ENCODE results near the gene LRRFIP2.

Gene LRRFIP2

DNA sequence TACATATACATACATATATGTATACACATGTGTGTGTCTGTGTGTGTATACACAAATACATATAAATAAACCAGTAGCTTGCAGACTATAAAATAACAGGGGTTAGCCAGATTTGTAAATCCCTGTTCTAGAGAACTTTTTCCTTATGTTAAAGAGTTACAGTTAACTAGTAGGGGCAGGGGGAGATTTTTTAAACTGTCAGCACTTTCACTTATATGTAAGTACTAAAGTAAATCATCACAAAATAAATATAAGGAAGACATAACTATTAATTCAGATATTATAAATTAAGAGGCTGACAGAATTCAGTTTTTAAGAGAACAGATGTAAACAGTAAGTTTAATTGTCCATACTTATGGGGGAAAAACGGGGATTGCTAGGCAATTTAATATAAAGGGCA lies 74.0 kb downstream of the LRRFIP2 start:
- H3K4me3 ChIP-seq (ENCODE audit: low read length): no peak overlapping the region
- no peak for TF ChIP-seq ZNF274 (IDR thresholded peaks at IDR 0.05; ENCODE audit: low read depth, low read length)

DNA sequence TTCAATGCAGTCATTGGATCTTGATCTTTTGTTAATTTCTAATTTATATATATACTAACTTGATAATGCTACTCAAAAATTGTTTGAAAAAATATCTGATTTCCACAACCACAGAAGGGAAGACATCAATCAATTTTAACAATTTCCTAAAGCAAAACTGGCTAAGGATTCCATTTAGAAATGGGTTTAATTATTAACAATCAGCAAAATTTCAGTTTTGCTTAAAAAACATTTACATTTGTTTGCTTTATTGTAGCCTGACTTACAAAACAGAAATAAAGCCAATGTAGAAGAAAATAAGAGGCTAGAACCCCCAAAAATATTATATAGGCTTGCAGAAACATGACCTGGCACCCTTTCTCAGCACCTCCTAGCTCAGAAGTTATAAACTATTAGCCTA lies 74.9 kb downstream of the LRRFIP2 start:
- no peak overlapping the region for H3K4me3 ChIP-seq (ENCODE audit: low read length)
- no peak for TF ChIP-seq ZNF274 (IDR thresholded peaks at IDR 0.05; ENCODE audit: low read depth, low read length)

GRCh38 chr3:37098884-37099283 lies 75.5 kb downstream of the LRRFIP2 start:
- no peak overlapping the region for H3K4me3 ChIP-seq (ENCODE audit: low read length)
- no peak for TF ChIP-seq ZNF274 (IDR thresholded peaks at IDR 0.05; ENCODE audit: low read depth, low read length)

GRCh38 chr3:37097776-37098175 lies 76.6 kb downstream of the LRRFIP2 start:
- TF ChIP-seq ZNF274 (IDR thresholded peaks at IDR 0.05; ENCODE audit: low read depth, low read length): no peak
- H3K4me3 ChIP-seq (ENCODE audit: low read length): no peak overlapping the region

- H3K4me3 ChIP-seq (ENCODE audit: low read length): no peak overlapping the region
- no peak for TF ChIP-seq ZNF274 (IDR thresholded peaks at IDR 0.05; ENCODE audit: low read depth, low read length)
Observed at GRCh38 chr3:37096975-37097374, 77.4 kb downstream of the LRRFIP2 start.

GRCh38 chr3:37096288-37096687 lies 78.1 kb downstream of the LRRFIP2 start:
- TF ChIP-seq ZNF274 (IDR thresholded peaks at IDR 0.05; ENCODE audit: low read depth, low read length): no peak

DNA sequence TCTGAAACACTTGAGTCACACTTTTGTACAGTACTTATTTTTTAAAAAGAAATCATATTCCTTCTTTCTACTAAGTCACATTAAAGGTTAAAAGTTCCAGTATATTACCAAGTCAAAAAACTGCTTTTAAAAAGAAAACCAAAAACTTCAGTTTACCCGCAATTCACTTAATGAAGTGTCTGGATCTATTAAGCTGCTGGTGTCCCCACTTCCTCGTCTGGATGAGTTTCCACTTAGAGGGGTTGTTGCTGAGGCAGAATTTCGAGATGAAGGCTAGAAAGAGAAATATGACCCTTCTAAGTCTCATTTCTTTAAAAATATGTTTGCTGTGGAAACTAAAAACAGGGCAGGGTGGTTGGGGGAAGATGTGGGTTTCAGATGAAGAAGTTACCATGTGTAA lies 79.7 kb downstream of the LRRFIP2 start:
- TF ChIP-seq ZNF274 (IDR thresholded peaks at IDR 0.05; ENCODE audit: low read depth, low read length): no peak
- H3K4me3 ChIP-seq (ENCODE audit: low read length): no peak overlapping the region

More at GRCh38 chr3:37096288-37096687, 78.1 kb downstream of the LRRFIP2 start:
- no peak overlapping the region for H3K4me3 ChIP-seq (ENCODE audit: low read length)

DNA sequence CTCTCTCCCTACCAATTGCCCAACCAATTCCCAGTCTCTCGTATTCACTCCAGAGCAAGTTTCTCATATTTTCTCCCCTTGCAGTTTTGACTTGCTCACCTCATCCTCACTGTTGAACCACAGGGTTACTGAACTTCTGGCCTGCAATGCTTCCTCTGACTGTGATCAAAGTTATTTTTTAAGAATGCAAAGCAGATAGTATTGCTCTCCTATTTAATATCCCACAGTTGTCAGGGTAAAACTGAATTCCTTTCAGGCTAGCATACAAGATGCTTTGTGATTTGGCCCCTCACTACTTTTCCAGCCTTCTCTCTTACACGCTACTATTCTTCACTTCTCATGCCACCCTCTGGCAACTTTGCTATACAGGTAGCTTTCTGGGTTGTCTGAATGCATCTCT lies 80.9 kb downstream of the LRRFIP2 start:
- no peak for TF ChIP-seq ZNF274 (IDR thresholded peaks at IDR 0.05; ENCODE audit: low read depth, low read length)
- H3K4me3 ChIP-seq (ENCODE audit: low read length): no peak overlapping the region

- no peak for TF ChIP-seq ZNF274 (IDR thresholded peaks at IDR 0.05; ENCODE audit: low read depth, low read length)
- no peak overlapping the region for H3K4me3 ChIP-seq (ENCODE audit: low read length)
Observed at GRCh38 chr3:37092484-37092883, 81.9 kb downstream of the LRRFIP2 start.

DNA sequence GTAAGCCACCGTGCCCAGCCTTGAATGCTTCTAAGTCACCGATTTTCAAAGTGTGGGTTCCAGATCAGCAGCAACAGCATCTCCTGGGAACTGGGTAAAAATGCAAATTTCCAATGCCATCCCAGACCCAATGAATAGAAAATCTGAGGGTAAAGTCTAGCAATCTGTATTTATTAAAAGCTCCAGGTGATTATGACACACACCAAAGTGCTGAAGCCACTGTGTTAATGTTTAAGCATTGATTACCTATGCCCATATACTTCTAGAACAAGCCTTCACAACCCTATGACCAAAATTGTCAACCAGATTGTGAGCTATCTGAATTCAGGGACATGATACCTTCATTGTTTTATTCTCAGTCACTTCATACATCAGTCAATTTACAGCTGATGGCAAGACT lies 86.5 kb downstream of the LRRFIP2 start:
- H3K4me3 ChIP-seq (ENCODE audit: low read length): no peak overlapping the region
- no peak for TF ChIP-seq ZNF274 (IDR thresholded peaks at IDR 0.05; ENCODE audit: low read depth, low read length)

- H3K4me3 ChIP-seq (ENCODE audit: low read length): no peak overlapping the region
- TF ChIP-seq ZNF274 (IDR thresholded peaks at IDR 0.05; ENCODE audit: low read depth, low read length): no peak
Observed at GRCh38 chr3:37086918-37087317, 87.5 kb downstream of the LRRFIP2 start.

GRCh38 chr3:37082317-37082716 lies 92.1 kb downstream of the LRRFIP2 start:
- no peak for TF ChIP-seq ZNF274 (IDR thresholded peaks at IDR 0.05; ENCODE audit: low read depth, low read length)
- H3K4me3 ChIP-seq (ENCODE audit: low read length): no peak overlapping the region

DNA sequence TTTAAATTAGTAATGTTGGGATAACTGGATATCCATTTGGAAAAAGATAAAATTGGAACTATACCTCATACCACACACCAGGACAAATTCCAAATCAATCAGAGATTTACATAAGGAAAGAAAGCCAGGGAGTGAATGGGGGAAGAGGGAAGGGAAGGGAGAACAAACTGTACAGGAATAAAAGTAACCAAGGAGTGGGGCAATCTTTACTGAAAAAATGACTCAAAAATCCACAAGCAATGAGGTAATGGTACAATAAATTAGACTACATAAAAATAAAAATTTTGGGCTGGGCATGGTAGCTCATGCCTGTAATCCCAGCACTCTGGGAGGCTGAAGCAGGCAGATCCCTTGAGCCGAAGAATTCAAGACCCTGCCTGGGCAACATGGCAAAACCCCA lies 98.4 kb downstream of the LRRFIP2 start:
- TF ChIP-seq ZNF274 (IDR thresholded peaks at IDR 0.05; ENCODE audit: low read depth, low read length): no peak
- H3K4me3 ChIP-seq (ENCODE audit: low read length): no peak overlapping the region

DNA sequence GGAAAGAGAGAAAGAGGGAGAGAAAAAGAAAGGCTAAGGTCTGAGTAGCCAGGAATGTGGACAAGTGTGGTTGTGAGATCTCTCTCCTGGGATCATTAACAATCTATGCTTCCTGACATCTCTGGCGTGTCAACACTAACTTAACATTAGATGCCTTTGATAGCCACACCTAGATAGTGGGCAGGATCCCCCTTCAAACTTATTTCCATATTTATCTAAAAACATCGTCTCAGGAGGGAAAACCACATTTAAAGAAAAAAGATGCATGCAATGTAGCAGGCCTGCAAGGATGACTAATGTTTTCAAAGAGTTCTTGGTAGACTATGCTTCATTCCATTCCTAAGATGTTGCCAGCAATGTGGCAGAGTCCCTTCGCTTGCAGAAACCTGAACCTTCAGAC lies 100.2 kb downstream of the LRRFIP2 start:
- H3K4me3 ChIP-seq (ENCODE audit: low read length): no peak overlapping the region
- TF ChIP-seq ZNF274 (IDR thresholded peaks at IDR 0.05; ENCODE audit: low read depth, low read length): no peak

DNA sequence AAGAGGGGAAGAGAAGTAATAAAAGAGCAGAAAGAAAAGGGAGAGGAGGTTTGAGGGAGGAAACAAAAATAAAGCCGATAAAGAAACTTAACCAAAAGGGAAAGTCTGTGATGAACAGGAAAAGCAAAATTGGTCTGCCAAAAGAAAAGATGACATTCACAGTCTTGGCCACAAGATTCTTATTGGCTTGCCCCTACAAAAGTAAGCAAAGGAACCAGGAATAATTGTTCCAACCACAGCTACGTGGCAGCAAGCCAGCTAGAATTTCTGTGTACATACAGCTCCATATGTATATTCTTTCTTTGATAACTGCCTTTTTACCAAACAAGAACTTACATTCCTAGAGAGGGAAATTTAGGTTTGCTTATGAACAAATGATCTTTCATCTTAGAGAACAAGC lies 101.5 kb downstream of the LRRFIP2 start:
- H3K4me3 ChIP-seq (ENCODE audit: low read length): no peak overlapping the region
- no peak for TF ChIP-seq ZNF274 (IDR thresholded peaks at IDR 0.05; ENCODE audit: low read depth, low read length)

DNA sequence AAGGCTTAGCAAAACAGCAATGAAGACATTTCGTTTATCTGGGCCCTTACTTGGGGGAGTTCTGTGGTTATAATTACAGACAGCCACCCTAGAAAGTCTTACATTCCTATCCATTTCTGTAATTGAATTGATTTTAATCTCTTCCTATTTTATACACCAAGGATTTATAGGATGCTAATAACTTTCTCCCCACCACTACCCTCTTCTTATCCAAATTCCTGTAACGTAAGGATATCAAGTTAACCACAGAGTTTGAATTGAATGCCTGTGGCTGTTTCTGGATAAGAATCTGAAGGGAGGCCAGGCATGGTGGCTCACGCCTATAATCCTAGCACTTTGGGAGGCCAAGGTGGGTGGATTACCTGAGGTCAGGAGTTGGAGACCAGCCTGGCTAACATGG lies 102.5 kb downstream of the LRRFIP2 start:
- H3K4me3 ChIP-seq (ENCODE audit: low read length): no peak overlapping the region
- no peak for TF ChIP-seq ZNF274 (IDR thresholded peaks at IDR 0.05; ENCODE audit: low read depth, low read length)
